C4-2B (cell line): Measurements from ENCODE around the gene ARID5B.

Source experiments
- CTCF ChIP-seq: fragments of 450-650 bp; conservative IDR thresholded peaks from 2 replicates; pipeline ENCODE4 v1.5.1; 2017; ENCODE audit warnings: mild to moderate bottlenecking
- ZFX ChIP-seq: fragments of 450-650 bp; IDR thresholded peaks from 2 replicates; pipeline ENCODE4 v1.6.1; 2017

DNA sequence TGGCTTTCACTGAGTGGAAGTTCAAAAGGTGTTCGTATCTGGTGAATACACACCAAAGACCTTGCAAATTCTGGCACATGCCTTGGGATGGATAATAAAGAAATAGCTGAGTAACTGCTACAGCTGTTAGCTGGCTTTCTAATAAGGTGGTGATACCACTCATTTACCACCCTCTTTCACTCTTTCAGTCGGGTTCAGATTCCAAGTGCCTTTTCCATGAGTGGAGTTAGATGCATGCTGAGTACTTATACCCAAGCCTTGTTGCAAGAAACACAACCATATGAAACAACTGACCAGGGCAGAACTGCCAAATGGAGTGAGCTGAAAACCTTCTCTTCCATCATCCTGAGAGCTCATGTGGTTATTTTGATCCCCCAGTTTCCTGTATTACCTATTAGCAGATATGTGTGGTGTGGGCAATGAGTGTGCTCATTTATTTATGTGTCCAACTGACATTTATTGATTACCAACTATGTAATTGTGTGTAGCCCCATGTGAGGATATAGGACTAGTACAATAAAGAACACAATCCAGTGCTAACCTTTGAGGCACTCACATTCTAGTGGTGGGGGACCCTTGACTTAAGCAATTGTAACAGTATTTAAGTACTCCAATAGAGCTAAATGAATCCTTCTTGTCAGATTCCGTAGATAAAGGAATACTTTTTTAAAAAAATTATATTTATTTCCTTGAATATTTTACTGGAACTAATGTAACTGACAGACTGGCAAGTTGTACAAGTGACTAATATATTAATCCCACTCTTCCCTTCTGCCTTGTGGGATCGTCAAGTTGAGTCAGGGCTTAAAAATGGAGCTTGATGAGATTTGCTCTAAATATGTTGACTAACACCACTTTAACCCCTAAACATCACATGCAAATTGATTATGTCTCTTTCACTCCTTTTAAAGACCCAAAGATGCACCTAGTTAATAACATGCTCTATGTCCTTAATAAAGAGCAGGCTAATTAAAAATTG, 124.7 kb downstream of the ARID5B start:
- TF ChIP-seq CTCF (no peak), ZFX (no peak)
